Activated naive CD4-positive, alpha-beta T cell treated with anti-CD3 and anti-CD28 coated beads for 36 hours (primary cell): ENCODE data around the gene KIF3A. TPM values are rescaled to one million over a fixed set of nuclear protein-coding genes. Genes with fewer than 3 reads are reported as not detected.
A peak's percentile ranks its signal among the peaks of the same experiment; 100 is the strongest.

Experiments
- CTCF ChIA-PET: fragments of 350-600 bp; sonication (Branson Sonifier 250); formaldehyde crosslinking; loops from one replicate; lab custom pipeline; 2021; ENCODE audit warnings: antibody characterized with exemption; lab: Charles Lee
- DNase-seq: peaks from one replicate; pipeline ENCODE4 v3.0.0-alpha.2; 2020
- H3K27ac Mint-ChIP-seq: one replicate; pipeline ENCODE4 v1.8.0; 2021; ENCODE audit warnings: mild to moderate bottlenecking, mixed read lengths
- H3K27me3 Mint-ChIP-seq: one replicate; pipeline ENCODE4 v1.8.0; 2021; ENCODE audit warnings: low read depth, mixed read lengths
- H3K36me3 Mint-ChIP-seq: one replicate; pipeline ENCODE4 v1.8.0; 2021; ENCODE audit warnings: low read depth, mixed read lengths
- H3K4me1 Mint-ChIP-seq: one replicate; pipeline ENCODE4 v1.8.0; 2021; ENCODE audit warnings: low read depth, mixed read lengths
- H3K4me3 Mint-ChIP-seq: one replicate; pipeline ENCODE4 v1.8.0; 2021; ENCODE audit warnings: mild to moderate bottlenecking, moderate library complexity, mixed read lengths
- H3K9me3 Mint-ChIP-seq: one replicate; pipeline ENCODE4 v1.8.0; 2021; ENCODE audit warnings: mixed read lengths
- intact Hi-C: fragments of 100-400 bp; cut with micrococcal nuclease; formaldehyde crosslinking; loops from one replicate; pipeline ENCODE4 v1.15.1; 2023
- total RNA-seq, 2 experiments: library from RNA; stranded (reverse); gene quantifications; one replicate each; pipeline ENCODE4 v1.2.3, GENCODE V29; 2021

Gene KIF3A
- total RNA-seq, 2 experiments from 2014 or later, result 5.0 to 6.1 TPM

DNA sequence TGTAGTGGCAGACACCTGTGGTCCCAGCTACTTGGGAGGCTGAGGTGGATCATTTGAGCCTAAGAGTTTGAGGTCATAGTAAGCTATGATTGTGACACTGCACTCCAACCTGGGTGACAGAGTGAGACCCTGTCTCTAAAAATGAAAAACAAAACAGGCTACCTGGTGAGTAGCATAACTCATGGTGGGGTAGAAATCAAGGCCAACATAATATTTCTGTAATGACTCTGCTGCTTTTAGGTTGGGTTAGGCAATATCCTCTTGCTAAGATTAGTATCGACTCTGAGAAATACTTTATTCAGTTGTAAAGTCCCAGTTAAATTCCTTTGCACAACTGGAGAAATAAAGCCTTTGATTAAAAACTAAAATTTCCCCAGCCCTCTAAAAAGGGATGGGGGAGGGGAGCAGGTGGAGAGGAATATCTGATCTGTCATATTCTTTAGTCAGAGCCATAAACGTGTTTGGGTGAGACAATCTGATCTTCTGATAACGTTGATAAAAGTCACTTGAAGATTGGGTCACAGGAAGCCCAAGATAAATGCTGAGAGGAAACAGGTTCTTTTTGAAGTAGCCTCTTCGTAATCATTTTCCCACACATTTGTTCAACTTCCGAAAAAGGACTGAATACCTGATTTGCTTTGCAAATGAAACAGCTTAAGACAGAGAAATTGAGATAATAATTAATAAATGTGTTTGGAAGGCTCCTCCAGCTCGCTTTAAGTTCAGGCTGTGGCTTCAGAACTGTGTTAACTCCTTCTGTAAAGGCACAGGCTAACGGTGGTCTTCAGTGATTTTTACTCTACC lies 48.6 kb downstream of the KIF3A start:
- DNase-seq, result peak; percentile 69

GRCh38 chr5:132687995-132688394 lies 49.4 kb downstream of the KIF3A start:
- no peaks in the 10 kb centered on the region for H3K36me3 Mint-ChIP-seq
- no peak overlapping the region for H3K4me3 Mint-ChIP-seq
- no peaks in the 10 kb centered on the region for H3K27me3 Mint-ChIP-seq
- peak; percentile 58 for DNase-seq
- intact Hi-C loops, result loop anchor here (1.0 to 5.0 kb wide), 7 partner anchors 47 to 589 kb away; partner anchors contain the start of genes KIF3A and SLC22A4
- H3K27ac Mint-ChIP-seq, result peak overlapping the region; percentile 17
- no peaks in the 10 kb centered on the region for H3K9me3 Mint-ChIP-seq
- H3K4me1 Mint-ChIP-seq, result peaks cover 27% of the 10 kb centered on the region
- CTCF ChIA-PET, result interaction anchor here (0.7 to 0.8 kb wide), 2 partner anchors 9 to 15 kb away, joined by 3 read pairs; no protein-coding TSS in a partner anchor

More for the DNA sequence above, 48.6 kb downstream of the KIF3A start:
- Mint-ChIP-seq H3K27ac (peak overlapping the region; percentile 17), H3K27me3 (no peaks in the 10 kb centered on the region), H3K36me3 (no peaks in the 10 kb centered on the region), H3K4me3 (no peak overlapping the region), H3K4me1 (peaks cover 27% of the 10 kb centered on the region), H3K9me3 (no peaks in the 10 kb centered on the region)
- intact Hi-C loops, result loop anchor here (1.0 to 5.0 kb wide), 7 partner anchors 47 to 589 kb away; partner anchors contain the start of genes KIF3A and SLC22A4
- CTCF ChIA-PET, result interaction anchor here (0.8 to 1.1 kb wide), 2 partner anchors 10 to 302 kb away, joined by 3 read pairs; no protein-coding TSS in a partner anchor

GRCh38 chr5:132686193-132686592 lies 51.2 kb downstream of the KIF3A start:
- CTCF ChIA-PET, result interaction anchor here (0.5 to 0.7 kb wide), 2 partner anchors 159 to 173 kb away, joined by 3 read pairs; no protein-coding TSS in a partner anchor
- H3K9me3 Mint-ChIP-seq, result no peaks in the 10 kb centered on the region
- H3K36me3 Mint-ChIP-seq, result no peaks in the 10 kb centered on the region
- intact Hi-C loops, result loop anchor here (5.0 kb wide), 1 partner anchor 394 kb away; the partner anchor contains the start of gene SLC22A4
- no peak overlapping the region for H3K27ac Mint-ChIP-seq
- no peaks in the 10 kb centered on the region for H3K27me3 Mint-ChIP-seq
- DNase-seq, result no peak
- H3K4me3 Mint-ChIP-seq, result no peak overlapping the region
- peaks cover 27% of the 10 kb centered on the region for H3K4me1 Mint-ChIP-seq

DNA sequence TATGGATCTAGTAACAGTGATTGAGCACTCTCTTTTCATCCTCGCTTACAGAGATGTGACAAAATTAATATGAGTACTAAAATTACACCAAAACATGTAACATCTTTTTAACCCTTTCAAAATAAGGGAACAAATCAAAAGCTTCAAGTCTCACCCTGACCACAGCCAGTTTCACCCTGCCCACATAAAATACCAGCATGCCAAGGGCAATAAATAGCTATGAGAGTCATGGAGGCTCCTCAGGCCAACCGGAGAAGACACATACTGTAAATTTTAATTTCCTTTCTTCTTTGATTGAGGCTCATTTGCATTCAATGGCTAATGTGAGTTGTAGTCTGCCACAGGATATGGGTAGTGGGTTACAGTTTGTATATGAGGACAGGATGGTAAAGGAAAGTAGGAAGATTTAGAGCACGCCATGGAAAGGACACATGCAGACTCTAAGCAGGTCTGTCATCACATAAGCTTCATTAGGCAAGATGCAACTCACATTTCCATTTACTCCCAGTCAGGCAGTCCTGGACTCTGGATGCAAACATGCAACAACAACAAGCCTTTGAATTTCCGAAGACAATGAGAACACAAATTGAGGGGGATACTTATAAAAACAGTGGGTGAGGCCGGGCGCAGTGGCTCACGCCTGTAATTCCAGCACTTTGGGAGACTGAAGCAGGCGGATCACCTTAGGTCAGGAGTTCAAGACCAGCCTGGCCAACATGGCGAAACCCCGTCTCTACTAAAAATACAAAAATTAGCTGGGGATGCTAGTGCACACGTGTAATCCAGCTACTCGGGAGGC lies 52.2 kb downstream of the KIF3A start:
- no peaks in the 10 kb centered on the region for H3K36me3 Mint-ChIP-seq
- intact Hi-C loops, result loop anchor here (5.0 kb wide), 1 partner anchor 393 kb away; the partner anchor contains the start of gene SLC22A4
- H3K4me1 Mint-ChIP-seq, result peaks cover 27% of the 10 kb centered on the region
- CTCF ChIA-PET, result interaction anchor here (0.6 to 1.6 kb wide), 3 partner anchors 9 to 445 kb away, joined by 3 to 4 read pairs (median 3); no protein-coding TSS in a partner anchor
- no peaks in the 10 kb centered on the region for H3K27me3 Mint-ChIP-seq
- no peak overlapping the region for H3K4me3 Mint-ChIP-seq
- H3K27ac Mint-ChIP-seq, result no peak overlapping the region
- peak; percentile 53 for DNase-seq
- no peaks in the 10 kb centered on the region for H3K9me3 Mint-ChIP-seq

GRCh38 chr5:132684491-132684890 lies 52.9 kb downstream of the KIF3A start:
- DNase-seq, result no peak
- CTCF ChIA-PET, result interaction anchor here (0.6 to 1.6 kb wide), 3 partner anchors 9 to 446 kb away, joined by 3 to 4 read pairs (median 3); no protein-coding TSS in a partner anchor
- Mint-ChIP-seq H3K4me1 (peaks cover 26% of the 10 kb centered on the region), H3K4me3 (no peak overlapping the region), H3K27ac (no peak overlapping the region), H3K36me3 (no peaks in the 10 kb centered on the region), H3K27me3 (no peaks in the 10 kb centered on the region), H3K9me3 (no peaks in the 10 kb centered on the region)
- intact Hi-C loops, result no loop called here

GRCh38 chr5:132681983-132682382 lies 55.4 kb downstream of the KIF3A start:
- H3K4me3 Mint-ChIP-seq, result no peak overlapping the region
- peaks cover 7% of the 10 kb centered on the region for H3K4me1 Mint-ChIP-seq
- no peaks in the 10 kb centered on the region for H3K36me3 Mint-ChIP-seq
- no peaks in the 10 kb centered on the region for H3K9me3 Mint-ChIP-seq
- no peak overlapping the region for H3K27ac Mint-ChIP-seq
- intact Hi-C loops, result no loop called here
- no peaks in the 10 kb centered on the region for H3K27me3 Mint-ChIP-seq
- CTCF ChIA-PET, result interaction anchor here (0.8 kb wide), 2 partner anchors 40 to 65 kb away, joined by 3 read pairs; no protein-coding TSS in a partner anchor
- DNase-seq, result no peak

- Mint-ChIP-seq H3K27me3 (no peaks in the 10 kb centered on the region), H3K27ac (no peak overlapping the region), H3K36me3 (no peaks in the 10 kb centered on the region), H3K9me3 (no peaks in the 10 kb centered on the region), H3K4me3 (no peak overlapping the region), H3K4me1 (peaks cover 7% of the 10 kb centered on the region)
- DNase-seq, result no peak
- CTCF ChIA-PET, result interaction anchor here (0.8 kb wide), 1 partner anchor 39 kb away, joined by 3 read pairs; no protein-coding TSS in a partner anchor
- intact Hi-C loops, result no loop called here
These were observed 55.9 kb downstream of the KIF3A start for GRCh38 chr5:132681476-132681831.

DNA sequence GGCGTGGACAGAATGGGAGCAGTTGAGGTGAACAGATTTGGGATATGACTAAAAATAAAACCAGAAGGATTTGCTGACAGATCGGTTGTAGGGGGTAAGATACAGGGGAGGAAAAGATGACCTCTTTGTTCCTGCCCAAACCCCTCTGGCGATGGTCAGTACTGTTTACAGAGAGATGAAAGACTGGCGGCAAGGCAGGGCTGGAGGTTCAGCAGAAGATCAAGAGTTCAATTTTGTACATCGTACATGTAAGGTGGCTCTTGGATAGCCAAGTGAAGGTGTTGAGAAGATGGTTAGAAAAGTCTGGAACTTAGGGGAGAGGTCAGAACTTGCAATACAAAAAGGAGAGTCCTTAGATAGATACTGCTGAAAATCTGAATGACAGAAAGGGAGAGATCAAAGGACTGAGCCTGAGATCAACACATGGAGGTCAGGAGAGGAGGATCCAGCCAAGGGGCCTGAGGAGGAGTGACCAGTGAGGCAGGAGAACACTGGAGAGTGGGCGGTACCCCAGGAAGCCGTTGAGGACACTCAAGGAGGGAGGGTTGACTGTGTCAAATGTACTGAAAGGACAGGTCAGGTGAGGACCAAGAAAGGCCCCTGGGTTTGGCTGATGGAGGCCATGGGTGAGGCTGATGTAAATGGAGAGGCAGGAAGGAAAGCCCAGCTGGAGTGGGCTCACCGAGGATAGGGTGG lies 56.4 kb downstream of the KIF3A start:
- H3K9me3 Mint-ChIP-seq, result no peaks in the 10 kb centered on the region
- H3K4me1 Mint-ChIP-seq, result peaks cover 7% of the 10 kb centered on the region
- H3K36me3 Mint-ChIP-seq, result no peaks in the 10 kb centered on the region
- H3K27ac Mint-ChIP-seq, result no peak overlapping the region
- CTCF ChIA-PET, result no interaction called here
- intact Hi-C loops, result no loop called here
- DNase-seq, result no peak
- no peaks in the 10 kb centered on the region for H3K27me3 Mint-ChIP-seq
- H3K4me3 Mint-ChIP-seq, result no peak overlapping the region

DNA sequence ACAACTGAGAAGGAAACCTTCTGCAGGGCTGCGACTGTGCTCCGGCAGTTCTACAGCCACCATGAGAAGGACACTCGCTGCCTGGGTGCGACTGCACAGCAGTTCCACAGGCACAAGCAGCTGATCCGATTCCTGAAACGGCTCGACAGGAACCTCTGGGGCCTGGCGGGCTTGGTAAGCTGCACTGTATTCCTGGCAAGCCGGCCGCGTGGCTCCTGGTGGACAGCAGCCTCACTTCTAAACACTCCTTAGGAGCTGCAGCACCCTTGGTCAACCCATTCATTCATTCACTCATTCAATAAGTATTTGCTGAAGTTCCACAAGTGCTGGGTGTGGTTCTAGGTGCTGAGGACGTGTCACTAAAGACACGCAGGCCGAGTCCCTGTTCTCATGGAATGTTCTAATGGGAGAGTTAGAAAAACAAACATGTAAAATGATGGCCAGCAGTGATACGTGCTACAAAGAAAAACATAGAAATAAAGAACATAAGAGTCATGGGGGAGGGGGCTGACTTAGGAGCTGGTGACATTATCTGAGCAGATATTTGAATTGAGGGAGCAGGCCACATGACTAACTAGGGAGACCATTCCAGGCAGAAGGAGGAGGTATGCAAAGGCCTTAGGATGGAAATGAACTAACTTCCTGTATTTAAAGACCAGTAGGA lies 57.5 kb downstream of the KIF3A start:
- intact Hi-C loops, result no loop called here
- CTCF ChIA-PET, result interaction anchor here (0.7 kb wide), 1 partner anchor 8 kb away, joined by 3 read pairs; no protein-coding TSS in a partner anchor
- H3K4me3 Mint-ChIP-seq, result no peak overlapping the region
- no peaks in the 10 kb centered on the region for H3K36me3 Mint-ChIP-seq
- no peaks in the 10 kb centered on the region for H3K9me3 Mint-ChIP-seq
- no peak for DNase-seq
- no peaks in the 10 kb centered on the region for H3K27me3 Mint-ChIP-seq
- no peak overlapping the region for H3K27ac Mint-ChIP-seq
- peaks cover 3% of the 10 kb centered on the region for H3K4me1 Mint-ChIP-seq

DNA sequence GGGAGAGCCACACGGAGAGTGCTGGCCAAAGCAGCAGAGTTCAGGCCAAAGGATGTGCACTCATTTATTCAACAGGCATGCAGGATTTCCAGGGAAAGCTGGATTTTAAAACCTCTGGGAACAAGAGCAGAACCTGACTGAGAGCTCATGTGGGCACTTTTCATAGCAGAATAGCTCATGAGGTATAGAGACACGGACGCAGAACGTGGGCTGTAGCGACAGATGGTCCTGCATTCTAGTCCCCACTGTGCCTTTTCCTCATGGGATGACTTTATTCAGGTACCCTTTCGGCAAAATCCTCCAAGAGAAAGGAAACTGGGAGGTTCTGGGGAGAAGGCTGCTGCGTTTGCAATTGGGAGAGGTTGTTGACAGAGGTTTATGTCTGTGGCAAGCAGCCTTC lies 58.2 kb downstream of the KIF3A start:
- Mint-ChIP-seq H3K36me3 (no peaks in the 10 kb centered on the region), H3K27me3 (no peaks in the 10 kb centered on the region), H3K27ac (no peak overlapping the region), H3K4me1 (peaks cover 2% of the 10 kb centered on the region), H3K9me3 (no peaks in the 10 kb centered on the region), H3K4me3 (no peak overlapping the region)
- intact Hi-C loops, result no loop called here
- CTCF ChIA-PET, result interaction anchor here (0.7 kb wide), 1 partner anchor 9 kb away, joined by 3 read pairs; no protein-coding TSS in a partner anchor
- no peak for DNase-seq

- DNase-seq, result no peak
- peaks cover 3% of the 10 kb centered on the region for H3K4me1 Mint-ChIP-seq
- no peaks in the 10 kb centered on the region for H3K27me3 Mint-ChIP-seq
- intact Hi-C loops, result no loop called here
- no peaks in the 10 kb centered on the region for H3K9me3 Mint-ChIP-seq
- H3K36me3 Mint-ChIP-seq, result no peaks in the 10 kb centered on the region
- no peak overlapping the region for H3K27ac Mint-ChIP-seq
- CTCF ChIA-PET, result interaction anchor here (0.5 to 0.7 kb wide), 3 partner anchors 9 to 205 kb away, joined by 3 to 7 read pairs (median 3); no protein-coding TSS in a partner anchor
- H3K4me3 Mint-ChIP-seq, result no peak overlapping the region
These were observed 58.6 kb downstream of the KIF3A start for GRCh38 chr5:132678735-132679134.
